ENCODE results near the gene C7. TPM values are rescaled to one million over a fixed set of nuclear protein-coding genes. Genes with fewer than 3 reads are reported as not detected.

The C7 gene
- total RNA-seq, 1 experiment from 2014 or later = 0.74 TPM

- BruUV-seq (replicated peaks) = no TSS peak
- no peaks in the 10 kb centered on the region for H3K9me3 ChIP-seq (ENCODE audit: control insufficient read depth in 1 of 2, insufficient read depth in 1 of 2, low read depth in 1 of 2, low read length in 2 of 2)
- no peak overlapping the region for H3K9ac ChIP-seq (ENCODE audit: low read length)
- H3K4me3 ChIP-seq (replicated peaks in 1 of 2; ENCODE audit: low read depth in 1 of 2, low read length in 2 of 2) = no peak overlapping the region
- ChIA-PET CTCF (no interaction called here), POLR2A (no interaction called here), RAD21 (ENCODE audit: low non-redundant PET in 1 of 2, low total read pairs in 2 of 2, uncharacterized antibody in 2 of 2, unreplicated experiment in 2 of 2) (no interaction called here)
- no peaks in the 10 kb centered on the region for H3K36me3 ChIP-seq (ENCODE audit: control insufficient read depth in 1 of 2, insufficient read depth in 2 of 2, low read length in 2 of 2)
- no peak overlapping the region for H2AFZ ChIP-seq (ENCODE audit: low read depth, low read length, poor library complexity, severe bottlenecking)
- no peaks in the 10 kb centered on the region for H4K20me1 ChIP-seq (ENCODE audit: insufficient read depth)
- no peak overlapping the region for H3K27ac ChIP-seq (ENCODE audit: low read depth, low read length)
- H3K4me2 ChIP-seq (ENCODE audit: low read length) = no peak overlapping the region
- H3K4me1 ChIP-seq (ENCODE audit: control insufficient read depth in 1 of 2, insufficient read depth in 2 of 2, low read length in 2 of 2) = no peaks in the 10 kb centered on the region
- intact Hi-C loops (cut with micrococcal nuclease) = no loop called here
- TF ChIP-seq EGR1 (IDR thresholded peaks at IDR 0.05; ENCODE audit: low read depth) = no peak
- no peak for TF ChIP-seq SIN3A (IDR thresholded peaks at IDR 0.05; ENCODE audit: low read depth)
- TF ChIP-seq ATF3 (IDR thresholded peaks at IDR 0.05) = no peak
- no peak for TF ChIP-seq MAX (IDR thresholded peaks at IDR 0.05)
- no peaks in the 10 kb centered on the region for H3K9me2 ChIP-seq (ENCODE audit: insufficient read depth)
- ATAC-seq = no peak
- H3K79me2 ChIP-seq (ENCODE audit: insufficient read depth, low read length) = no peaks in the 10 kb centered on the region
- no peak for DNase-seq (ENCODE audit: low read depth, low spot score)
- H3K27me3 ChIP-seq (ENCODE audit: insufficient read depth, low read length) = no peaks in the 10 kb centered on the region
These were observed 63.1 kb downstream of the C7 start for GRCh38 chr5:40972434-40972833.

- Histone ChIP-seq H3K9ac (ENCODE audit: low read length) (no peak overlapping the region), H3K4me1 (ENCODE audit: control insufficient read depth in 1 of 2, insufficient read depth in 2 of 2, low read length in 2 of 2) (no peaks in the 10 kb centered on the region), H3K27me3 (ENCODE audit: insufficient read depth, low read length) (no peaks in the 10 kb centered on the region), H2AFZ (ENCODE audit: low read depth, low read length, poor library complexity, severe bottlenecking) (no peak overlapping the region), H3K4me3 (replicated peaks in 1 of 2; ENCODE audit: low read depth in 1 of 2, low read length in 2 of 2) (no peak overlapping the region), H3K9me3 (ENCODE audit: control insufficient read depth in 1 of 2, insufficient read depth in 1 of 2, low read depth in 1 of 2, low read length in 2 of 2) (no peaks in the 10 kb centered on the region), H3K4me2 (ENCODE audit: low read length) (no peak overlapping the region), H3K79me2 (ENCODE audit: insufficient read depth, low read length) (no peaks in the 10 kb centered on the region), H4K20me1 (ENCODE audit: insufficient read depth) (no peaks in the 10 kb centered on the region), H3K9me2 (ENCODE audit: insufficient read depth) (no peaks in the 10 kb centered on the region), H3K36me3 (ENCODE audit: control insufficient read depth in 1 of 2, insufficient read depth in 2 of 2, low read length in 2 of 2) (no peaks in the 10 kb centered on the region), H3K27ac (ENCODE audit: low read depth, low read length) (no peak overlapping the region)
- POLR2A ChIA-PET = no interaction called here
- RAD21 ChIA-PET (ENCODE audit: low non-redundant PET in 1 of 2, low total read pairs in 2 of 2, uncharacterized antibody in 2 of 2, unreplicated experiment in 2 of 2) = no interaction called here
- BruUV-seq (replicated peaks) = no TSS peak
- ATAC-seq = no peak
- CTCF ChIA-PET = no interaction called here
- no peak for DNase-seq (ENCODE audit: low read depth, low spot score)
- intact Hi-C loops (cut with micrococcal nuclease) = no loop called here
- TF ChIP-seq REST (IDR thresholded peaks at IDR 0.05; ENCODE audit: low read depth) = no peak
- no peak for TF ChIP-seq FOSL1 (IDR thresholded peaks at IDR 0.05; ENCODE audit: low read depth)
- TF ChIP-seq ATF3 (IDR thresholded peaks at IDR 0.05) = no peak
- TF ChIP-seq ELF1 (IDR thresholded peaks at IDR 0.05; ENCODE audit: borderline replicate concordance, low read depth) = no peak
- no peak for TF ChIP-seq ZNF274 (IDR thresholded peaks at IDR 0.05; ENCODE audit: low read depth, low read length)
- TF ChIP-seq SP1 (IDR thresholded peaks at IDR 0.05; ENCODE audit: low read depth) = no peak
- no peak for TF ChIP-seq POLR2A (IDR thresholded peaks at IDR 0.05; ENCODE audit: borderline replicate concordance, extremely low read depth, insufficient read depth, insufficient read length)
- no peak for TF ChIP-seq SIN3A (IDR thresholded peaks at IDR 0.05; ENCODE audit: low read depth)
- TF ChIP-seq TCF7L2 (IDR thresholded peaks at IDR 0.05; ENCODE audit: borderline replicate concordance, extremely low read depth, insufficient read depth, insufficient read length) = no peak
- TF ChIP-seq CBX3 (IDR thresholded peaks at IDR 0.05; ENCODE audit: low read depth) = no peak
- no peak for TF ChIP-seq ZFX (IDR thresholded peaks at IDR 0.05)
- no peak for TF ChIP-seq MAX (IDR thresholded peaks at IDR 0.05)
These were observed 64.2 kb downstream of the C7 start for GRCh38 chr5:40973364-40974004.

Measured in HCT116 (cell line).